Kidney epithelial cell (primary cell): ENCODE data around the gene SLC22A3. TPM values are rescaled to one million over a fixed set of nuclear protein-coding genes. Genes with fewer than 3 reads are reported as not detected.

Experiments used
- DNase-seq: peaks from one replicate; pipeline ENCODE4 v3.0.0-alpha.2; 2010; ENCODE audit warnings: low read depth
- H3K27me3 ChIP-seq: 2 replicates; pipeline ENCODE4 v1.6.0; 2011; ENCODE audit warnings: low read length; ENCODE audit not compliant: control insufficient read depth, insufficient read depth
- H3K36me3 ChIP-seq: 2 replicates; pipeline ENCODE4 v1.5.1; 2011; ENCODE audit warnings: low read length; ENCODE audit not compliant: control insufficient read depth, insufficient read depth
- H3K4me3 ChIP-seq: 2 replicates; pipeline ENCODE4 v1.5.1; 2011; ENCODE audit warnings: low read depth, mild to moderate bottlenecking, control low read depth, low read length
- CTCF ChIP-seq: IDR thresholded peaks from 2 replicates; pipeline ENCODE4 v1.5.1; 2011; ENCODE audit warnings: mild to moderate bottlenecking, moderate library complexity, low read length, control low read depth, inconsistent platforms; ENCODE audit not compliant: insufficient read depth, poor library complexity, severe bottlenecking
- total RNA-seq: library from RNA; depleted of rRNA; stranded (reverse); fragments of >200 nt; gene quantifications from 2 replicates; pipeline ENCODE4 v1.2.3, GENCODE V29; 2015

The SLC22A3 gene
- total RNA-seq, 1 donor from 2014 or later: 5.8 TPM

GRCh38 chr6:160353950-160354496 is 5.8 kb downstream of the SLC22A3 start:
- no peak for TF ChIP-seq CTCF
- no peak for DNase-seq
- H3K36me3 ChIP-seq: no peaks in the 10 kb centered on the region

GRCh38 chr6:160355001-160355400 is 6.8 kb downstream of the SLC22A3 start:
- TF ChIP-seq CTCF: no peak
- no peaks in the 10 kb centered on the region for H3K27me3 ChIP-seq
- no peak overlapping the region for H3K4me3 ChIP-seq
- peak; percentile 37 for DNase-seq
- H3K36me3 ChIP-seq: no peaks in the 10 kb centered on the region

More at GRCh38 chr6:160353950-160354496, 5.8 kb downstream of the SLC22A3 start:
- Histone ChIP-seq H3K27me3 (no peaks in the 10 kb centered on the region), H3K4me3 (no peak overlapping the region)

- no peak for TF ChIP-seq CTCF
- no peaks in the 10 kb centered on the region for H3K27me3 ChIP-seq
Measured at GRCh38 chr6:160356074-160356744, 8.0 kb downstream of the SLC22A3 start.

GRCh38 chr6:160357088-160357487 is 8.9 kb downstream of the SLC22A3 start:
- H3K4me3 ChIP-seq: no peak overlapping the region
- no peak for TF ChIP-seq CTCF
- no peaks in the 10 kb centered on the region for H3K27me3 ChIP-seq
- no peaks in the 10 kb centered on the region for H3K36me3 ChIP-seq
- no peak for DNase-seq

More at GRCh38 chr6:160356074-160356744, 8.0 kb downstream of the SLC22A3 start:
- no peak overlapping the region for H3K4me3 ChIP-seq
- H3K36me3 ChIP-seq: no peaks in the 10 kb centered on the region
- no peak for DNase-seq

- Histone ChIP-seq H3K27me3 (no peaks in the 10 kb centered on the region), H3K4me3 (no peak overlapping the region), H3K36me3 (no peaks in the 10 kb centered on the region)
- DNase-seq: no peak
- no peak for TF ChIP-seq CTCF
Measured at GRCh38 chr6:160358225-160359119, 10.3 kb downstream of the SLC22A3 start.
